Gastrocnemius medialis (tissue), 4 donors: ENCODE measurements around the gene CCT7. TPM values are rescaled to one million over a fixed set of nuclear protein-coding genes. Genes with fewer than 3 reads are reported as not detected.

ENCODE experiments used
- ATAC-seq, 2 donors: fragments of 150-250 bp; one replicate each; pipeline ENCODE4 v1.9.1; 2016
- DNase-seq, 2 donors: peaks; one replicate each; pipeline ENCODE4 v3.0.0-alpha.2; 2019
- H3K27ac ChIP-seq, 4 donors: fragments of 200-600 bp; sonication (generic); 1 replicate in 1 of 4; 2 replicates in 3 of 4; pipeline ENCODE4 v1.5.1; 2016 to 2018; ENCODE audit warnings: mild to moderate bottlenecking in 2 of 4, moderate library complexity in 1 of 4
- H3K27me3 ChIP-seq, 3 donors: fragments of 200-600 bp; sonication (generic) in 2 of 3; 1 replicate in 1 of 3; 2 replicates in 2 of 3; pipeline versions ENCODE4 v1.5.1 to v1.6.0; 2016 to 2019; ENCODE audit warnings: mild to moderate bottlenecking in 1 of 3, moderate library complexity in 1 of 3
- H3K36me3 ChIP-seq, 2 donors: fragments of 200-600 bp; sonication (generic) in 1 of 2; one replicate each; pipeline ENCODE4 v1.5.1; 2017 to 2018
- H3K4me1 ChIP-seq, 2 donors: fragments of 200-600 bp; sonication (generic) in 1 of 2; one replicate each; pipeline ENCODE4 v1.5.1; 2016 to 2017; ENCODE audit warnings: mild to moderate bottlenecking in 2 of 2
- H3K4me3 ChIP-seq, 4 donors: fragments of 200-600 bp; sonication (generic) in 3 of 4; 1 replicate in 1 of 4; 2 replicates in 3 of 4; pipeline ENCODE4 v1.5.1; 2016 to 2019; ENCODE audit warnings: mild to moderate bottlenecking in 2 of 4
- H3K9me3 ChIP-seq, 3 donors: fragments of 200-600 bp; sonication (generic) in 2 of 3; 1 replicate in 1 of 3; 2 replicates in 2 of 3; pipeline ENCODE4 v1.5.1; 2016 to 2019
- POLR2A ChIP-seq, 2 donors: fragments of 450-650 bp; IDR thresholded peaks; one replicate each; pipeline ENCODE4 v1.6.1; 2017; ENCODE audit warnings: antibody characterized with exemption in 2 of 2, mild to moderate bottlenecking in 2 of 2, moderate library complexity in 2 of 2
- in situ Hi-C, 4 donors: fragments of 200-750 bp; cut with MboI; loops; one replicate each; pipeline versions ENCODE4 v1.15.0 to v1.8.0; 2017; ENCODE audit warnings: low sequenced_read_pairs in 4 of 4
- intact Hi-C: fragments of 100-400 bp; cut with DNase I; formaldehyde crosslinking; loops from one replicate; pipeline ENCODE4 v1.15.1; 2023; ENCODE audit warnings: low total_unique reads
- total RNA-seq, 4 donors: library from RNA; depleted of rRNA; stranded (reverse); fragments of >200 nt; gene quantifications; one replicate each; pipeline versions ENCODE4 v1.1.0 to v1.2.3, GENCODE V29; 2016
- TF ChIP-seq, protein P1 (sequence below), 5 experiments: fragments of 450-650 bp in 3 of 5; fragments of 200-600 bp in 2 of 5; sonication (generic) in 2 of 5; IDR thresholded peaks in 4 of 5; conservative IDR thresholded peaks in 1 of 5; 1 replicate in 4 of 5; 2 replicates in 1 of 5; pipeline ENCODE4 v1.5.1; 2016 to 2019; ENCODE audit warnings: antibody characterized with exemption in 5 of 5, mild to moderate bottlenecking in 3 of 5, moderate library complexity in 3 of 5

CCT7 gene
- total RNA-seq, 4 donors from 2014 or later, result 215 to 334 (median 284) TPM

DNA sequence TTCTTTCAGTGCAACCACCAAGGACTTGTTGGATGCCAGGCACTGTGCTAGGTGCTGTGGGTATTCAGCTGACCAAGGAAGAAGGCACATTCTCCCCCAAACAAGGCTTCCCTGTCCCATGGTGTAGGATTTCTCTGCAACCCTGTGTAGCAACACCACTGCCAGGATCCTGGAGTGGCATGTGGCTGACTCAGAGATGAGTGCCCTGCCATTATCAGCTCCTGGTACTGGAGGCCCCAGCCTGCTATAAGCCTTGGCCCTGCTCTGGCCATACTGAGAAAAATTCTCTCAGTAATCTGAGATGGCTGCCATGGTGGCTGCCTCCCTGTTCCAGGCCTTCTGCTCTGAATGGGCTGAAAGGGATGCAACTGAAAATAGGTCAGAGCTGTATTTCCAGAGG is 15.8 kb upstream of the CCT7 start:
- H3K9me3 ChIP-seq, result no peaks in the 10 kb centered on the region
- in situ Hi-C loops (no loop called here), intact Hi-C loops (no loop called here)
- peak; percentile 33 to 58 for DNase-seq
- no peak overlapping the region for H3K4me3 ChIP-seq
- H3K4me1 ChIP-seq, result peaks cover 12 to 23% of the 10 kb centered on the region in 2 donors
- peaks cover 0 to 23% of the 10 kb centered on the region in 2 donors for H3K36me3 ChIP-seq
- ATAC-seq, result peak; percentile 83 to 89
- peak overlapping the region; percentile 14 to 68 (median 48) for H3K27ac ChIP-seq
- no peaks in the 10 kb centered on the region for H3K27me3 ChIP-seq
- TF ChIP-seq, protein P1, sequence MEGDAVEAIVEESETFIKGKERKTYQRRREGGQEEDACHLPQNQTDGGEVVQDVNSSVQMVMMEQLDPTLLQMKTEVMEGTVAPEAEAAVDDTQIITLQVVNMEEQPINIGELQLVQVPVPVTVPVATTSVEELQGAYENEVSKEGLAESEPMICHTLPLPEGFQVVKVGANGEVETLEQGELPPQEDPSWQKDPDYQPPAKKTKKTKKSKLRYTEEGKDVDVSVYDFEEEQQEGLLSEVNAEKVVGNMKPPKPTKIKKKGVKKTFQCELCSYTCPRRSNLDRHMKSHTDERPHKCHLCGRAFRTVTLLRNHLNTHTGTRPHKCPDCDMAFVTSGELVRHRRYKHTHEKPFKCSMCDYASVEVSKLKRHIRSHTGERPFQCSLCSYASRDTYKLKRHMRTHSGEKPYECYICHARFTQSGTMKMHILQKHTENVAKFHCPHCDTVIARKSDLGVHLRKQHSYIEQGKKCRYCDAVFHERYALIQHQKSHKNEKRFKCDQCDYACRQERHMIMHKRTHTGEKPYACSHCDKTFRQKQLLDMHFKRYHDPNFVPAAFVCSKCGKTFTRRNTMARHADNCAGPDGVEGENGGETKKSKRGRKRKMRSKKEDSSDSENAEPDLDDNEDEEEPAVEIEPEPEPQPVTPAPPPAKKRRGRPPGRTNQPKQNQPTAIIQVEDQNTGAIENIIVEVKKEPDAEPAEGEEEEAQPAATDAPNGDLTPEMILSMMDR (IDR thresholded peaks at IDR 0.05 in 4 of 5, conservative IDR thresholded peaks at IDR 0.05 in 1 of 5), result no peak
- TF ChIP-seq POLR2A (IDR thresholded peaks at IDR 0.05), result no peak

GRCh38 chr2:73223821-73224220 is 10.3 kb upstream of the CCT7 start:
- Histone ChIP-seq H3K27ac (no peak overlapping the region), H3K27me3 (no peaks in the 10 kb centered on the region), H3K4me1 (peaks cover 0 to 3% of the 10 kb centered on the region in 2 donors), H3K9me3 (no peaks in the 10 kb centered on the region), H3K4me3 (no peak overlapping the region), H3K36me3 (peaks cover 0 to 75% of the 10 kb centered on the region in 2 donors)
- ATAC-seq, result no peak
- no peak for DNase-seq
- TF ChIP-seq, protein P1 (IDR thresholded peaks at IDR 0.05 in 4 of 5, conservative IDR thresholded peaks at IDR 0.05 in 1 of 5), result no peak
- TF ChIP-seq POLR2A (IDR thresholded peaks at IDR 0.05), result no peak
- in situ Hi-C loops, result no loop called here
- intact Hi-C loops, result no loop called here

DNA sequence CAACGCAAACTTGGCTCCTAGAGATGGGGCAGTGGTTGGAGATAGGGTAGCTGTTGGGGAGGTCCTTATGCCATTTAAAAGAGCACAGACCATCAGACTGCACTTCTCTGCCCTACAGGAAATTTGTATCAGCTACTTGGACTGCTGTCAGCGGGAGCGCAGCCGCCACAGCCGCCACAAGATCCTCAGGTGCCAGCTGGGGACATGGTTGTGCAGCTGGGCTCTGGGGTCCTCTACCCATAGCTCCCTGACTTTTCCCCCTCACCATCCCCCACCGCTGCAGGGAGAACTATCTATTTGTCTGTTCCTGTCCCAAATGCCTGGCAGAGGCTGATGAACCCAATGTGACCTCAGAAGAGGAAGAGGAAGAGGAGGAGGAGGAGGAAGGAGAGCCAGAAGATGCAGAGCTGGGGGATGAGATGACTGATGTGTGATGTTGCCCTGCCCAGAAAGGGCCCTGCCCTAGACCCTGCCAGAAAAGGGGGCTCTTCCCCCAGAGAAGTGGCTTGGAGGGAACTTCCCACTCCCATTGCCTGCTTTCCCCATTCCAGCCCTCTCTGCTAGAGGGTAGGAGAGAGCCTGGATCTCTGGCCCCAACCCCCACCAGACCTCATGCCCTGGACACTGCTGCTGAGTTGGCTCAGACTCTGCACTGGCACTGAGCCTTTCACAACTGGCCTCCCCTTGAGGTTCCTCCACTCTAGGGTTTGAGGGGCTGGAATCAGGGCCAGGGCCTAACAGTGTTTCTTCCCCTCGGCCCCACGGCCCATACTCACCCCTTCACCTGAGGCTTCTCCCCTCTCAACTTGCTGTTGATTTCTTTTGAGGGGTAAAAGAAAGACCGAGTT is 8.4 kb upstream of the CCT7 start:
- in situ Hi-C loops, result loop anchor here in 3 of 4 donors (25.0 kb wide), 3 partner anchors 162 to 1312 kb away; partner anchors contain the start of genes TPRKB (in 3 of the 3), ALMS1 (in 1 of the 3), AUP1 (in 1 of the 3) and DQX1 (in 1 of the 3)
- TF ChIP-seq, protein P1 (IDR thresholded peaks at IDR 0.05 in 4 of 5, conservative IDR thresholded peaks at IDR 0.05 in 1 of 5), result no peak
- no peak for TF ChIP-seq POLR2A (IDR thresholded peaks at IDR 0.05)
- Histone ChIP-seq H3K27me3 (no peaks in the 10 kb centered on the region), H3K36me3 (peaks cover 0 to 89% of the 10 kb centered on the region in 2 donors), H3K4me1 (no peaks in the 10 kb centered on the region), H3K9me3 (no peaks in the 10 kb centered on the region), H3K27ac (no peak overlapping the region), H3K4me3 (no peak overlapping the region)
- ATAC-seq, result no peak
- no peak for DNase-seq
- intact Hi-C loops, result no loop called here

- intact Hi-C loops, result no loop called here
- no peaks in the 10 kb centered on the region for H3K9me3 ChIP-seq
- no peak for DNase-seq
- in situ Hi-C loops, result loop anchor here in 3 of 4 donors (25.0 kb wide), 3 partner anchors 160 to 1310 kb away; partner anchors contain the start of genes TPRKB (in 3 of the 3), ALMS1 (in 1 of the 3), AUP1 (in 1 of the 3) and DQX1 (in 1 of the 3)
- H3K4me3 ChIP-seq, result no peak overlapping the region
- peaks cover 0 to 77% of the 10 kb centered on the region in 2 donors for H3K36me3 ChIP-seq
- ATAC-seq, result no peak
- no peaks in the 10 kb centered on the region for H3K4me1 ChIP-seq
- no peak overlapping the region for H3K27ac ChIP-seq
- H3K27me3 ChIP-seq, result no peaks in the 10 kb centered on the region
- TF ChIP-seq, protein P1 (IDR thresholded peaks at IDR 0.05 in 4 of 5, conservative IDR thresholded peaks at IDR 0.05 in 1 of 5), result no peak
- TF ChIP-seq POLR2A (IDR thresholded peaks at IDR 0.05), result no peak
These were observed 7.0 kb upstream of the CCT7 start for GRCh38 chr2:73227086-73227485.
